GM18520 (cell line): ENCODE results near the gene LRP6.

Experiments
- ATAC-seq: cut with Tn5 transposase; IDR thresholded peaks from one replicate; pipeline ENCODE4 v1.9.1; 2021; ENCODE audit not compliant: unreplicated experiment

Gene LRP6

DNA sequence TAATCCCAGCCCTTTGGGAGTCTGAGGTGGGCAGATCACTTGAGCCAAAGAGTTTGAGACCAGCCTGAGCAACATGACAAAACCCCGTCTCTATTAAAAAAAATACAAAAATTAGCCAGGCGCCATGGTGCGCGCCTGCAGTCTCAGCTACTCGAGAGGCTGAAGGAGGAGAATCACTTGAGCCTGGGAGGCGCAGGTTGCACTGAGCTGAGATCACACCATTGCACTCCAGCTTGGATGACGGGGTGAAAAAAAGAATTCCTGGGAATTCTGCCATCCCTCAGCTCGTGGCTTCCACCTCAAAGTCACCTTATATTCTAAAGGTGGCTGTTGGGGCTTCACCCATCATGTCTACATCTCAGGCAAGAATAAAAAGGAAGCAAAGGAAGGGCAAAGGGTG is 183.2 kb downstream of the LRP6 start:
- ATAC-seq: no peak

DNA sequence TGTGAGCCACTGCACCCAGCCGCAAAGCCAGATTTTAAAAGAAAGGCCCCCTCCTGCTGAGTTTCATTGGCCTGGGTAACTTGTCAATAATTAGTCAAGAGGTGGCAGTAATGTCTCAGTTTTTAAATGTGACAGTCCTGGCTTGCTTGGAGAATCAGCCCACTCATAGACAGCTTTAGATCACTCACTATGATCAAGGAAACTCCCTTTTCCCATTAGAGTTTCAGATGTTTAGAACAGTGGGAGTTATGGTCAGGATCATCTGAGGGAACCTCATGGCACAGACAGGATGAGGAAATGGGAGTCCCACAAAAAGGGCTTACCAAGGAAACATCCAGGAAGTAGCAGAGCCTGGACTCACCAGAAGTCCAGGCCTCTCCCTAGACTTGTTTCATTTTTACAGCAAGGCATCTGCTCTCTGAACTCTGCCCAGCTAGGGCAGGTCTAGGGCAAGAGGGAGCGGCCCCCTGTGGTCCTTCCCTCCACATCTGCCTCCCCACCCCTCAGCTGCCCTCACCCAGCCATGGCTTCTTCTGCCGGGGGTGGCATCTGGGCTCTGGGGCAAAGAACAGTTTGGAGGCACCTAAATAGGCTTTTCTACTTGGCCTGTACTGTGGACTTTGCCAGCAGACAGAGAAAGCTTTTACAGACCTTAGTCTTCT is 184.9 kb downstream of the LRP6 start:
- ATAC-seq: no peak

DNA sequence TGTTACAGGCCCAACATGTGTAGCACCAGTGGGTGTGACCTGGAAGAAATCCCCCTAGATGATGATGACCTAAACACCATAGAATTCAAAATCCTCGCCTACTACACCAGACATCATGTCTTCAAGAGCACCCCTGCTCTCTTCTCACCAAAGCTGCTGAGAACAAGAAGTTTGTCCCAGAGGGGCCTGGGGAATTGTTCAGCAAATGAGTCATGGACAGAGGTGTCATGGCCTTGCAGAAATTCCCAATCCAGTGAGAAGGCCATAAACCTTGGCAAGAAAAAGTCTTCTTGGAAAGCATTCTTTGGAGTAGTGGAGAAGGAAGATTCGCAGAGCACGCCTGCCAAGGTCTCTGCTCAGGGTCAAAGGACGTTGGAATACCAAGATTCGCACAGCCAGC is 187.6 kb downstream of the LRP6 start:
- ATAC-seq: no peak

DNA sequence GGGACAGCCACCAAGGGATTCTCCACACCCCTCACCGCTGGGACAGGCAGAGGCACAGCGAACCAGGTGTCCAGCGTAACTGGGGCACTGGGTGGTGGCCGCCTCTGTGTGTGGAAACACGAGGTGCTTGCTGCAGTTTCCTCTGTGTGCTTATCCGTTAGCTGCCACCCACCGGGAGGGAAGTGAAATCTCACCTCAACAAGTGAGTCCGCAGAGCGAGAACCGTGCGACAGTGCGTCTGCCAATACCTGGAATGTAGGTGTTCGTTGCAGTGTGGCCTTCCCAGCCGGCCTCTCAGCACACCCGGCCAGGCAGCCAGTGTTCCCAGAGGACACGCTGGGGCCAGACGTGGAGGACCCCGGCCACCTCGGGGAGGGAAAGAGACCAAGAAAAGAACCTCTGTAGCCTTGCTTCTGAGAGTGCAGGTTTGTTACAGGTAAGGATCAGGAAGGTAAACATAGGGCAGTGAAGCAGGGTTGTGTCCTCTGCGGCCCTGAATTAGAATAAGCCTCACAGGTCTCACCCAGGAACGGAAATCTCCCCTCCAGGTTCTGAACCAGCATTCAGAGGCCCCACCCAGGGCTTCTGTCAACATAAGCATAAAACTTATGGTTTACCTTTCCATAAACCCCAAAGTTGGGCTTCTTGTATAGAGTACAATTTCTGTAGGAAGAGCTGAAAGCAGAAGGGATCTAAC is 194.6 kb downstream of the LRP6 start:
- no peak for ATAC-seq

DNA sequence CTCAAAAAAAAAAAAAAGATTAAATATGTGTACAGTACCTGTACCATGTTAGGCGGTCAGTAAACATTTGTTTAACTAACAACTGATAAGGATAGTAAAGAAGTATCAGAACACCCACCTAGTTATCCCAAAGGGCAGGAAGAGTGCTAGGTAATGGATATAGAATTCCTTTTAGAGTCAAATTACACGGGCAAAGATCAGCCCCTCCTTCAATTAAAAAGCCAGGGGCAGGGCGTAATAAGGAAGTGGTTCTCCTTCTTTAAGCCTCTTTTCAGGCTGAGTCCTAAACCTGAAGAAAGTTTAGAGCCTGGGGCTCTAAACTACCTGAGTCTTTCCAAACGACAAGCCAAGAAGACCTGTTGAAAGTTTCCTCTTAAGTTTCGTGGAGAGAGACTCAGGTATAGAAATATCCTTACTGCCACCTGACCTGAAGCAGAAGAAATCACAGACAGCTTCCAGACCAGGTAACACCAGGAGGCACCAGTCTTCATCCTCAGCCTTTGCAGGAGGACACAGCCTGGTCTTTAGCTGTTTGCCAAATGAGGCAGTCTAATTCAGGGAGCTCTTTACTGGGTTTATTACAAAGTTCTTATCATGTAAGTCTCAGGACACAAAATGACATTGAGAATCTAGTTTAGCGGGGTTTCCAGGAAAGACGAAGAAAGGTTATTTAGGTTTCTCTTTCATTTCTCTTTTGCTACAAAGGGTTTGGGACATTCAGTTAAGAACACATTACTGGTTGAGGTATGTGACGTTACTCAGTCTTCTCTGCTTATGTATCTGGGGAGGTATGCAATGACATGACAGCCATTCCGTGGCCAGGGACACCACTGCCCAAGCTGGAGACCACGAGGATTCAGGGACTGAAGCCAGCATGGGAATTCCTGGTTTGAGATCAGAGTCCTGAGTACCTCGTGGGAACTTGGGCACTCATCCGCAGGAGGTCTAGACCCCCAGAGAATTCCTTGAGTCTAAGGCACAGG is 195.9 kb downstream of the LRP6 start, which contains the start of gene BCL2L14:
BCL2L14 (plus strand) TSS at position 266 of the 983 bp plus-strand sequence. CDS start 8,367 bp downstream, outside the sequence.
- no peak for ATAC-seq

DNA sequence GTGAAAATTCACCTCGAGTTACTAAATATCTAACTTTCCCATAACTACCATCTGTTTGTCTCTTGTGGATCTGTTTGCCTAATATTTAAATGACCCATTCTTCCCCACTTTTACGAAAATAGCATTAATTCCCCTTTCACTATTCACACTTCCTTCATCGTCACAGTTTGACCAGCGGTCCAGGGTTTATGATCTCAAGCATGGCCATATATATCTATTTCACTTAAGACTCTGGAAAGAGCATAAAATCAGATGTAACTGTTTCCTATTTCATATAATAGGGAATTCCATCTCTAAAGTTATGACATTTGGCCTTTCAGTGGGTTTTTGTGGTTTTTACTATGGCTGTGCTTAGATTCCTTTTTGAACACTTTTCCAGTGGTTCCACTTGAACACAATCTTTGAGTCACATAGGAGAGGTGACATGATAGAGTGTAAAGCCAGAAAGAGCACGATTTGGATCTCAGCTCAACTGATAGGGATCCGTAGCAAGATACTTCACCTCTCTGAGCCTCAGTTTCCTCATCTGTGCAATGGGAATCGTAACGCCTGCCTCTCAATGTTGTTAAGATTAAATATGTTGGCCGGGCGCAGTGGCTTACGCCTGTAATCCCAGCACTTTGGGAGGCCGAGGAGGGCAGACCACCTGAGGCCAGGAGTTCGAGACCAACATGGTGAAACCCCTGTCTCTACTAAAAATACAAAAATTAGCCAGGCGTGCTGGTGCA is 196.9 kb downstream of the LRP6 start:
- no peak for ATAC-seq

DNA sequence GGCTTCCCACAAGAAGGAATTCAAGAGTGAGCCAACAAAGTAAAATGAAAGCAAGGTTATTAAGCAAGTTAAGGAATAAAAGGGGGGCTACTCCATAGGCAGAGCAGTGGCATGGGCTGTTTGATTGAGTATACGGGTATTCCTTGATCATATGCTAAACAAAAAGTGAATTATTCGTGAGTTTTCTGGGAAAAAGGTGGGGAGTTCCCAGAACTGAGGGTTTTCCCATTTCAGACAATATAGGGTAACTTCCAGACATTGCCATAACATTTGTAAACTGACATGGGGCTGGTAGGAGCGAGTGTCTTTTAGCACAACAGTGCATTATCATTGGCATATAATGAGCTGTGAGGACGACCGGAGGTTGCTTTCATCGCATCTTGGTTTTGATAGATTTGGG is 198.1 kb downstream of the LRP6 start:
- no peak for ATAC-seq
